GM19438 (cell line): ENCODE results near the gene DAZAP1.

Experiments used
- ATAC-seq: cut with Tn5 transposase; IDR thresholded peaks from one replicate; pipeline ENCODE4 v1.9.1; 2021; ENCODE audit warnings: low read depth; ENCODE audit not compliant: unreplicated experiment

The DAZAP1 gene

GRCh38 chr19:1407528-1408299, at the start of gene DAZAP1:
Gene DAZAP1, plus strand, starts transcription at chr19:1407586. Its CDS starts 188 bp downstream, at chr19:1407774.
- ATAC-seq, result peak; percentile 51

GRCh38 chr19:1360126-1360817, 47.1 kb upstream of the DAZAP1 start:
- ATAC-seq, result no peak

DNA sequence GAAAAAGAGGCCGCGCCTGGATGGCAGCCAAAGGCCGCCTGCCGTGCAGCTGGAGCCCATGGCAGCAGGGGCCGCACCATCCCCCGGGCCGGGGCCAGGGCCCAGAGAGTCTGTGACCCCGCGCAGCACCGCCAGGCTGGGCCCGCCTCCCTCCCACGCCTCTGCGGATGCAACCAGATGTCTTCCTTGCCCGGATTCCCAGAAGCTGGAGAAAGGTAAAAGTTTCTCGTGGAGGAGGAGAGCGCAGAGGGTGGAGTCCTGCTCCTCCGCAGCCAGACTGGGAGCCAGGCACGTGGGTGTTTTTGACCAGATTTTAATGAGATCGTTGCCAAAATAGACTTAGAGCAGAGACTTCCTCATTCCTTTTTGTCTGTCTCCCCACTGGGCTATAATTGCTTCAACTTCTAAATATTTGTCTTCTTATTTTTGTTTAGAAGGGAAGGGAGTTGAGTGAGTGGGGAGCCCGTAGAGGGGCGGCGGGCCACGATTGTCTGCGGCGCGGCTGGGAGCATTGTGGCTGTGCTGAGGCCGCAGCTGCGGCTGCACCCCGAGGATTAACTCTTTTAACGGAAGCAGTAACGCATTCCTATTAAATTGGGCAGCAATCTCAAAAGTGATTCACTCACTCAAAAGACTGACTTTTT, 46.4 kb upstream of the DAZAP1 start:
- no peak for ATAC-seq

GRCh38 chr19:1361601-1362386, 45.6 kb upstream of the DAZAP1 start:
- ATAC-seq, result no peak

DNA sequence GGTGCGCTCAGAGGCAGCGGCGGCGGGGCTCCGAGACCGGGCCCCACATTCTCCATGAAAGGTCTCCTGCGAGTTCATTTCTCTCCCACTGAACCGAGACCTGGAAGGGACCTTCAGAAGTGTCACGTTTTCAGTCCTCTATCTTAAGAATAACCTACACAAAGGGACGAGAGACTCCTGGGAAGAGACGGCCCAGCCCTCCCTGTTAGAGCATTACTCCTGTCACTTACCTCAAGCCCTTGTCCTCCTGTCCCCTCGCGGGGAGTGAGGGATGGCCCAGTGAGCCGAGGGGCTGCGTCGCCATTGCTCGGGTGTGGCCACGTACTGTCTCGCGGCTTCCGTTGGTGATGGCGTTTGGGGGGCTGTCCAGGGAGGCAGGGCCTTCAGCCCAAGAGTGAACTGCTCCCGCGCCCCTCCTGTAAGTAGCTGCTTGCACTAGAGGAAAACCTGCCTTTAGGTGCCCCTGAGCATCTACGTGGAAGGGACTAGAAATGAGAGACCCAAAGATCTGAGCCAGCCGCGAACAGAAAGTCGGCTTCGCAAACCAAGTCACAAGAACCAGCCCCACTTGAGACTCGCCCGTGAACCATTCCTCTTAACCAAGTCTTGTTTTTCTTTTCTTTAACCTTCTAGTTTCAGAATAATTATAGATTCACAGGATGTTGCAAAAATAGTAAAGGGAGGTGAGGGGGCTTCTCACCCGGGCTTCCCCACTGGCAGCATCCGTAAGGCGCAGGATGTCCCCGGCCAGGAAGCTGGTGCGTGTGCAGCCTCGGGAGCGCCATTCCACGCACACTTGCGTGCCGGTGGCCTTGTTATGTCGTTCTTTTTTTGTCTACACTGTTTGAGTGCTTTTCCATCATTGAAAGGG, 44.8 kb upstream of the DAZAP1 start:
- no peak for ATAC-seq

GRCh38 chr19:1363599-1363998, 43.8 kb upstream of the DAZAP1 start:
- ATAC-seq, result no peak

DNA sequence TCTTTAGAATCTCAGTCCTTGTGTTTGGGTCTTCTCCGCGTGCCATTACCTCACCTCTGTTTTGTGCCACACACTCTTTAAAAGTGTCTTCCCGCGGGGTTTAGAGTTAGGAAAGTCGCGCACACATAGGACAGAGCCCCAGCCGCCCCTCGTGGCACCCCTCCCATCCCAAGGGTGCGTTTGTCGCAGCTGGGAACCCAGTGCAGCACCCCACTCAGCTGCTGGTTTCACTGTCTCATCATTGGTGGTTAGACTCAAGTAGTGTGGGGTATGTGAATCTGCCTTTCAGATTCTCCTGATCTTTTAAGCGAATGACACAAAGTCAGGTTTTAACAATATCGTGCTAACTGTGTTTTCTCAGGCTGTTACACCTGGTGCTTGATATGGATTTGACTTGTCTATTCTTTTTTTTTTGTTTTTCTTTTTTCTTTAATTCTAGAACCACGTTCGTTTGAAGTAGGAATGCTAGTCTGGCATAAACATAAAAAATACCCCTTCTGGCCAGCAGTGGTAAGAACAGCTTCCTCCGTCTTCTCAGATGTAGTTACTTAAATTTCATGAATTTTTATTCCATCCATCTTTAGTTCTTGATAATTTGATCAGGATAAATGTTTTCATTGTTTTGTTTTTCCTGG, 43.2 kb upstream of the DAZAP1 start:
- ATAC-seq, result no peak

DNA sequence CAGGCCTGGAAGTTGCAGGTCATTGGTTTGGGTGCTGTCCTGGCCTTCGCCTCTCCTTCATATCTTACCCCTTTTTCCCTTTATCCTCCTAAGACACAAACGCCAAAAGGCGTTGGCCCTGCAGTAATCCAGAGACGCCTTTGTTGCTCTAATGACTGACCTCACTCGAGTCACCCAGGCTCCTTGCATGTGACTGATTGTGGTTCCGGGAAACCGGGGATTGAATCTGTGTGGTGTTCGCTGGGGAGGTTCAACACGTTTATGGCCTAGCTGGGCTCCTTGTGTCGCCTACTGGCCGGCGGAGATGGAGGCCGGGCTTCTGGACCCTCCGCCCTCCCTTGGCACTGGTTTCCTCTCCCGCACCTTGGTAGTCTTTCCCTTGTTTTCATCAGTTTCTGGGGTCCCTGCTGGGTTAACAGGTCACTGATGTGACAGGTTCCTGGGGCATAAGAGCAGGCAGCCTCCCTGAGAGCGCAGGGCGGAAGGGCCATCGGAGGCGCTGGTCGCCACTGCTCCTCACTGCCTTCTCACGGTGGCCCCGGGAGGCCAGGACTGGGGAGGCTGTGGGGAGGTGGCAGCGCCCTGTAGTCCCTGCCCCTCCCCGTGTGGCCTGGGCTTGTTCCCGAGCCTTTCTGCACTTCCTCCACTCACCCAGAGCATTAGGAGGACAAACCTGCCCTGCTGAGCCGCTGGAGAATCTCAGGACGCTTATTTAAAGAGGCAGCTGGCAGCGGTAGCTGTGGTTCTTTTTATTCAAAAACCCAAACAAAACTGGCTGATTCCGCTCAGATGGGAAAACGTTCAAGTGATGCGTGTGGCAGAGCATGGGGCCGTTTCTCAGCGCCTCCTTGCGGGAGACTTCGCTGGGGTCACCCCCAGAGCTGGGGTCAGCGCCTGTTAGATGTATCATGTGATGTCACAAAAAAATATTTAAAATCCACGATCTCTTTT, 41.8 kb upstream of the DAZAP1 start:
- no peak for ATAC-seq

GRCh38 chr19:1366296-1366695, 41.1 kb upstream of the DAZAP1 start:
- ATAC-seq, result no peak

DNA sequence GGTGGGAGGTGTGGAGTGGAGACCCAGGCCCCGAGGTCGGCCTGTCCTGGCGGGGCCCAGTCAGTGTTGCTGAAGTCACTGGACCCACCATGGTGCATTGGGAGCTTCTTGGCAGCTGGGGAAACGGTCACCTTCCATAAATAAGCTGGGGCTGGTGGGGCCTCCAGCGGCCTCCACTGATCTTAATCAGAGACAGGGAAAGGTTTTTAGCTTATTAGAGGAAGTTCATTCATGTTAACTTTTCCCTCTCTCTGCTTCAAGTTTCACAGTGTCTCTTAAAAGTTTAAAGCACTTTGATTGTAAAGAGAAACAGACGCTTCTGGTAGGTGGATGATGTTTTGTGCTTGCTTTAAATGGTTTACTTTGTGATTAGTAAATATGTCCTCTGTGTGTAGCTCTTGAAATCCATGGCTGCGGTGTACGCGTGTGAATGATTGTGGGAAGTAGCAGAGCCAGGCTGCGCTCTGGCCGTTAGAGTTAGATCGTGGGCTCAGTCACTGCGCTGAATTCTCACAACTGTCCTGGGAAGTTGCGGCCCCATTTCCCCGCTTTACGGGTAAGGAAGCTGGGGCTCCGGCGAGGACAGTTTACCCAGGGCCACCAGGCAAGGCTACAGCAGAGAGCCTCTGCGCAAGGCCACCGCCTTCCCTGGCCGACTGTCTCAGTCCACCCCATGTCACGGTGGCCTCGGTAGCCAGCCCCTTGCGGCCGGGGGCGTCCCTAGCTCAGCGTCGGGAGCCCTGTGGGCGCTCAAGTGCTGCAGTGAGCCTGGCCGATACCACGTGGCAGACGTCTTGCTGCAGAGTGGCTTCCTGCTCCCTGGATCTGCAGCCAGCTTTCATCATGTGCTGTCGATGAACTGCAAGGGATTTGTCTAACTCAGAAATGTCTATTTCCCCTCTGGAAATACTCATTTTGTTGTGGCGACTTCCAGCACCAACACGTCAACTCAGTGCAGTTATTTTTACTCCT, 40.2 kb upstream of the DAZAP1 start:
- no peak for ATAC-seq

DNA sequence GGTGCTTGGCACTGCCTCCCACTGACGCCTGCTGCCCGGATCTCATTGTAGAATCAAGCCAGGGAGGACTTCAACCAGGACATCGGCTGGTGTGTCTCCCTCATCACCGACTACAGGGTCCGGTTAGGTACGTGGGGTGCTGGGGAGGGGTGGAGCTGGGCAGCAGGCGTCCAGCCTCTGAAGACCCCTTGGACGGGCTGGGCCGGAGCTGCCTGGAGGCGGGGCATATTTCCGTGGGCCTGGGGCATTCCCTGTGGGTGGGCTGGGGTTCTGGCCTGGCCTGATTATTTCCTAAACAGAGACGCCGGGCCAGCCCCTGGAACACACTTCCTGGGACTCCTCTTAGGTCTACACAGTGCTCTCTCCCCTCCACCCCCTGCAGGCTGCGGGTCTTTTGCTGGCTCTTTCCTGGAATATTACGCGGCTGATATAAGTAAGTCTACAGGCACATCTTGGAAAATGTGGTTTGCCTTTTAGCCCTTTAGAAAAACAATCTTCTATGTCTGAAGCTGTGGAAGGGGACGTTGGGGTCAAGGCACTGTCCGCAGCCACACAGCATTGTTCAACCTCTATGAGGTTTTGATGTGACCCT, 38.1 kb upstream of the DAZAP1 start:
- ATAC-seq, result no peak

GRCh38 chr19:1370579-1371361, 36.6 kb upstream of the DAZAP1 start:
- no peak for ATAC-seq

- no peak for ATAC-seq
Observed at GRCh38 chr19:1373042-1373533, 34.3 kb upstream of the DAZAP1 start.

DNA sequence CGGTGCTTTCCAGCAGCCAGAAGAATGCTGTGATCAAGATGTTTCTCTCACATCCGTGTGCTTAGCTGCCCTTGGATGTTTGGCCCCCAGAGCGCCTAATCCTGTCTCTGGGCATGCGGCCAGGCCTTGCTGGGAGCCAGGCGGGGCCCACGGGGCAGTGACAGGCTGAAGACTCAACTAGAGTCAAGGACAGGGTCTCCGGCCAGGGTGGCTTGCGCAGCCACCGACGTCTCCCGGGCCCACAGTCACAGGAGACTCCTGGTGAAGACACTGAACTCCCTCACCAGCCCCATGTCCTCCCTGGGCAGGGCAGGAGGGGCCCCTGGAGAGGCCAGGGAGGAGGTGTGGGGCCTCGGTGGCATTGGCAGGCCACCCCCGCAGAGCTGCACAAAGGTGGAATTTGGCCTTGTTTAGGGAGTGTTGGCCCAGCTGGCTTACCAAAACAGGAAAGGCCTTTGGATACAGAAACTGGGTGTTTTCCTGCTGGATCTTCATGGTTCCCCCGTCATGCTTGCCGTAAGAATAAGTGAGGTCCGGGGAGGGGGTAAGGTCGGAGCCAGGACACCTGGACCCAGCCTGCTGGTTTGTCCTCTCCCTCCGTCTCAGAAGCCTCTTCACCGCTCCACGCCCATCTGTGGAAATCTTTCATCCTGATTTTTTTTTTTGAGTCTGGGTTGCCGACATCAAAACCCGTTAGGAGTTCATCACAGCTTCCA, 33.7 kb upstream of the DAZAP1 start:
- ATAC-seq, result no peak

DNA sequence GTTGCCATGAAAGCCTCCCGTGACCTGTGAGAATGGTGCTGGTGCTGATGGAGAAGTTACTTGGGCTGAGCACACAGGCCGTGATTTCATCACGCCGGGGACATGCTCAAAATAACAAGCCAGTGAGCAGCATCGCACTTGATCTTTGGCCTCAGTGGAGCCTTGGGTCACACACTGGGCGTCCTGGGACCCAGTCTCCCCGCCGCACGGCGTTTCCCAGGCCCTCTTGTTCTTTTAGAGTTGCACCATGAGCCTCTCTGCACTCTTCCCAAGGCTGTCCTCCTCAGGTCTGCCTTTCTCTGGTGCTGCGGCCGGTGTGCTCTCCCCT, 33.2 kb upstream of the DAZAP1 start:
- ATAC-seq, result no peak
